ENCODE measurements around the gene DIP2B.

DNA sequence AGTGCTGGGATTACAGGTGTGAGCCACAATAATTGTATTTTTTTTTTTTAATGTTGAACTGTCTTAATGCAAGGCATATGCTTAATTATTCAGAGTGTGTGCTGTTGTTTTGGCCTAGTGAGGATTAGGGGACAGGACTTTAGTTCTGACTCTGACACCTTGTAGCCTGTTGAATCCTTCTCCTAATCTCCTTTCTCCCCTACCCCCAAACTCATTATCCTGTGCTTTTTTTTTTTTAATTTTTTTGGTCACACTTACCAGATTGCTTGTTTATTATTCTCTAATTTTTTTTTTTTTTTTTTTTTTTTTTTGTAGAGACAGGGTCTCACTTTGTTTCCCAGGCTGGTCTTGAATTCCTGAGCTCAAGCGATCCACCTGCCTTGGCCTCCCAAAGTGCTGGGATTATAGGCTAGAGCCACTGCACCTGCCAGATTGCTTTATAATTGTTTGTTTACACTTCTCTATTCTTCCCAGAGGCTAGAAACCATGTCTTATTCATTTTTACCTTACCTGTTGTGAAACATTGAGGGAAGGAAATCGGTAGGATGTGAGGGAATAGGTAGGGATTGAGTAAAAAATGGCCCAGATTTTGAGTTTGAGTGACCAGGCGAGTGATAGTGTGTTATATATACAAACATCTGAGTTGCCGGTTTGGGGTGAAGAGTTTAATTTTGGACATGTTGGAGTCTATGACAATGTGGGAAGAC lies 32.2 kb downstream of the DIP2B start:
- TF ChIP-seq POLR2AphosphoS5 (IDR thresholded peaks at IDR 0.05; ENCODE audit: borderline replicate concordance, low read depth, low read length): no peak
- TF ChIP-seq EZH2 (IDR thresholded peaks at IDR 0.05): no peak
